ENCODE results near the gene ZNF749. TPM values are rescaled to one million over a fixed set of nuclear protein-coding genes. Genes with fewer than 3 reads are reported as not detected.

Gene ZNF749
- polyA plus RNA-seq, 1 donor from 2014 or later = 24.2 TPM

DNA sequence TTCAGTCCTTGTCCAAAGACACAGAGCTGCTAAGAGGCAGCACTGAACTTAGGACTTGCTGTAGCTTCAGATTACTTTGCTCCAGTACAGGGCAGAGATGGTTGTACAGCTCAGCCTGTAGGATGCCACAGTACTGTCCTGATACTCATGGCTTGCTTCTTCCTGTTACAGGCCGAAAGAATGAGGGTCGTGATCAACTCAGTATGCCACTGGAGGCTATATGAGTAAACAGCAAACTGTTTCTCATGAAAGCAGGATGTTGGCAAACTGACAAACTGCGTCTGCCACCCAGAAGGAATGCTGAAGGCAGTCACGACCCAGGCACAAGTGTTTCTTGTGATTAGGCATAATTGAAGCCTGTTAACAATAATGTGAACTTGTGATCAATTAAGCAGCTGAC lies 2.8 kb downstream of the ZNF749 start:
- Histone ChIP-seq H3K27ac (ENCODE audit: low read length) (no peak overlapping the region), H2AFZ (ENCODE audit: low read depth, low read length) (no peak overlapping the region), H3F3A (ENCODE audit: insufficient read depth, low read length, poor library complexity, severe bottlenecking) (no peaks in the 10 kb centered on the region), H3K79me2 (replicated peaks; ENCODE audit: insufficient read depth, low read length) (peaks cover 45% of the 10 kb centered on the region), H3K9ac (ENCODE audit: low read length) (no peak overlapping the region), H3K27me3 (ENCODE audit: insufficient read depth, low read depth, low read length) (no peaks in the 10 kb centered on the region), H3K36me3 (ENCODE audit: insufficient read depth, low read length) (peaks cover 12% of the 10 kb centered on the region), H4K20me1 (ENCODE audit: insufficient read depth) (no peaks in the 10 kb centered on the region), H3K4me3 (ENCODE audit: low read length) (no peak overlapping the region), H3K4me2 (ENCODE audit: low read length) (no peak overlapping the region), H3K9me2 (ENCODE audit: insufficient read depth, low read length) (no peaks in the 10 kb centered on the region), H3K9me3 (ENCODE audit: low read length) (no peaks in the 10 kb centered on the region)
- TF ChIP-seq SMC3 (conservative IDR thresholded peaks at IDR 0.05; ENCODE audit: poor library complexity) (no peak), CTCF (IDR thresholded peaks at IDR 0.05; ENCODE audit: poor library complexity, severe bottlenecking) (no peak), EP300 (conservative IDR thresholded peaks at IDR 0.05; ENCODE audit: poor library complexity, severe bottlenecking) (no peak), EZH2 (IDR thresholded peaks at IDR 0.05; ENCODE audit: borderline replicate concordance, insufficient read depth, low read length, poor library complexity, severe bottlenecking) (no peak), TAF1 (IDR thresholded peaks at IDR 0.05; ENCODE audit: low read depth) (no peak), RAD21 (conservative IDR thresholded peaks at IDR 0.05) (no peak), REST (IDR thresholded peaks at IDR 0.05; ENCODE audit: borderline replicate concordance) (no peak), MXI1 (conservative IDR thresholded peaks at IDR 0.05; ENCODE audit: poor library complexity, severe bottlenecking) (no peak), POLR2AphosphoS5 (IDR thresholded peaks at IDR 0.05) (no peak)

GRCh38 chr19:57438925-57439324 lies 3.8 kb downstream of the ZNF749 start:
- Histone ChIP-seq H3K27me3 (ENCODE audit: insufficient read depth, low read depth, low read length) (no peaks in the 10 kb centered on the region), H3K4me2 (ENCODE audit: low read length) (no peak overlapping the region), H2AFZ (ENCODE audit: low read depth, low read length) (no peak overlapping the region), H3K36me3 (ENCODE audit: insufficient read depth, low read length) (peaks cover 21% of the 10 kb centered on the region), H3K27ac (ENCODE audit: low read length) (no peak overlapping the region), H3K4me3 (ENCODE audit: low read length) (no peak overlapping the region), H3K9ac (ENCODE audit: low read length) (no peak overlapping the region), H3K9me3 (ENCODE audit: low read length) (no peaks in the 10 kb centered on the region), H3K79me2 (replicated peaks; ENCODE audit: insufficient read depth, low read length) (peaks cover 45% of the 10 kb centered on the region), H3K9me2 (ENCODE audit: insufficient read depth, low read length) (no peaks in the 10 kb centered on the region), H3F3A (ENCODE audit: insufficient read depth, low read length, poor library complexity, severe bottlenecking) (no peaks in the 10 kb centered on the region), H4K20me1 (ENCODE audit: insufficient read depth) (no peaks in the 10 kb centered on the region)
- TF ChIP-seq CTCF (IDR thresholded peaks at IDR 0.05; ENCODE audit: poor library complexity, severe bottlenecking) (no peak), RAD21 (conservative IDR thresholded peaks at IDR 0.05) (no peak), EP300 (conservative IDR thresholded peaks at IDR 0.05; ENCODE audit: poor library complexity, severe bottlenecking) (no peak), SMC3 (conservative IDR thresholded peaks at IDR 0.05; ENCODE audit: poor library complexity) (no peak), POLR2AphosphoS5 (IDR thresholded peaks at IDR 0.05) (no peak), REST (IDR thresholded peaks at IDR 0.05; ENCODE audit: borderline replicate concordance) (no peak), TAF1 (IDR thresholded peaks at IDR 0.05; ENCODE audit: low read depth) (no peak), EZH2 (IDR thresholded peaks at IDR 0.05; ENCODE audit: borderline replicate concordance, insufficient read depth, low read length, poor library complexity, severe bottlenecking) (no peak), MXI1 (conservative IDR thresholded peaks at IDR 0.05; ENCODE audit: poor library complexity, severe bottlenecking) (no peak)
